Left lung (tissue), 10 donors: ENCODE measurements around the gene INPPL1. TPM values are rescaled to one million over a fixed set of nuclear protein-coding genes. Genes with fewer than 3 reads are reported as not detected.

Source experiments
- ATAC-seq: fragments of 200-7000 bp; cut with Tn5 transposase; one replicate; pipeline ENCODE4 v1.9.1; 2020; ENCODE audit warnings: moderate library complexity
- DNase-seq, 4 donors: peaks; one replicate each; pipeline ENCODE4 v3.0.0-alpha.2; 2013 to 2020
- H3K27ac ChIP-seq, 2 donors: fragments of 200-600 bp; sonication (generic) in 1 of 2; one replicate each; pipeline versions ENCODE4 v1.5.0 to v1.8.0; 2020 to 2021
- H3K27me3 ChIP-seq, 2 donors: fragments of 200-600 bp; sonication (generic) in 1 of 2; one replicate each; pipeline versions ENCODE4 v1.5.0 to v1.8.0; 2020 to 2021
- H3K36me3 ChIP-seq, 2 donors: fragments of 200-600 bp; sonication (generic) in 1 of 2; one replicate each; pipeline versions ENCODE4 v1.5.0 to v1.8.0; 2020 to 2021
- H3K4me1 ChIP-seq, 2 donors: fragments of 200-600 bp; one replicate each; pipeline ENCODE4 v1.8.0; 2021
- H3K4me3 ChIP-seq, 2 donors: fragments of 200-600 bp; sonication (generic) in 1 of 2; one replicate each; pipeline versions ENCODE4 v1.5.0 to v1.8.0; 2020 to 2021; ENCODE audit warnings: mild to moderate bottlenecking in 1 of 2
- H3K9me3 ChIP-seq, 2 donors: fragments of 200-600 bp; sonication (generic) in 1 of 2; one replicate each; pipeline versions ENCODE4 v1.5.0 to v1.8.0; 2020 to 2021
- intact Hi-C, 2 donors: fragments of 100-400 bp; cut with DNase I; formaldehyde crosslinking; loops; one replicate each; pipeline versions ENCODE4 v1.11.2 to v1.14.2; 2022
- polyA plus RNA-seq, 6 donors: library from polyadenylated mRNA; unstranded; fragments of 120-200 nt; gene quantifications; one replicate each; pipeline ENCODE4 v1.2.1, GENCODE V29; 2013; ENCODE audit not compliant: insufficient read length in 6 of 6
- total RNA-seq, 2 donors: library from RNA; stranded (reverse); fragmentation: NEBNext Ultra II Directional; extraction: Animal tissue kit (Norgen Biotek cat#: 25700); gene quantifications; one replicate each; pipeline ENCODE4 v1.2.1, GENCODE V29; 2021
- TF ChIP-seq, protein P1 (sequence below), 2 donors: fragments of 200-600 bp; sonication (generic) in 1 of 2; IDR thresholded peaks; one replicate each; pipeline versions ENCODE4 v1.5.0 to v1.8.0; 2021; ENCODE audit warnings: antibody characterized with exemption in 2 of 2
- donor health status: DM: no; HTN: yes; CAD: no.
- donor health status: DM: no; HTN: no; CAD: no.

INPPL1 gene
- total and polyA plus RNA-seq, 8 donors, result 140 to 218 (median 165) TPM

- Histone ChIP-seq H3K27me3 (peaks cover 13 to 25% of the 10 kb centered on the region in 2 donors), H3K4me3 (no peak overlapping the region), H3K27ac (no peak overlapping the region), H3K4me1 (peaks cover 17 to 31% of the 10 kb centered on the region in 2 donors), H3K36me3 (peaks cover 1 to 77% of the 10 kb centered on the region in 2 donors), H3K9me3 (no peaks in the 10 kb centered on the region)
- DNase-seq, result no peak
- ATAC-seq, result no peak
- intact Hi-C loops, result no loop called here
- TF ChIP-seq, protein P1, sequence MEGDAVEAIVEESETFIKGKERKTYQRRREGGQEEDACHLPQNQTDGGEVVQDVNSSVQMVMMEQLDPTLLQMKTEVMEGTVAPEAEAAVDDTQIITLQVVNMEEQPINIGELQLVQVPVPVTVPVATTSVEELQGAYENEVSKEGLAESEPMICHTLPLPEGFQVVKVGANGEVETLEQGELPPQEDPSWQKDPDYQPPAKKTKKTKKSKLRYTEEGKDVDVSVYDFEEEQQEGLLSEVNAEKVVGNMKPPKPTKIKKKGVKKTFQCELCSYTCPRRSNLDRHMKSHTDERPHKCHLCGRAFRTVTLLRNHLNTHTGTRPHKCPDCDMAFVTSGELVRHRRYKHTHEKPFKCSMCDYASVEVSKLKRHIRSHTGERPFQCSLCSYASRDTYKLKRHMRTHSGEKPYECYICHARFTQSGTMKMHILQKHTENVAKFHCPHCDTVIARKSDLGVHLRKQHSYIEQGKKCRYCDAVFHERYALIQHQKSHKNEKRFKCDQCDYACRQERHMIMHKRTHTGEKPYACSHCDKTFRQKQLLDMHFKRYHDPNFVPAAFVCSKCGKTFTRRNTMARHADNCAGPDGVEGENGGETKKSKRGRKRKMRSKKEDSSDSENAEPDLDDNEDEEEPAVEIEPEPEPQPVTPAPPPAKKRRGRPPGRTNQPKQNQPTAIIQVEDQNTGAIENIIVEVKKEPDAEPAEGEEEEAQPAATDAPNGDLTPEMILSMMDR (IDR thresholded peaks at IDR 0.05), result no peak
These were observed 11.6 kb downstream of the INPPL1 start for GRCh38 chr11:72236083-72236697.

- ATAC-seq, result no peak
- no peaks in the 10 kb centered on the region for H3K9me3 ChIP-seq
- TF ChIP-seq, protein P1 (IDR thresholded peaks at IDR 0.05), result no peak
These were observed 12.2 kb downstream of the INPPL1 start for GRCh38 chr11:72236774-72237111.

DNA sequence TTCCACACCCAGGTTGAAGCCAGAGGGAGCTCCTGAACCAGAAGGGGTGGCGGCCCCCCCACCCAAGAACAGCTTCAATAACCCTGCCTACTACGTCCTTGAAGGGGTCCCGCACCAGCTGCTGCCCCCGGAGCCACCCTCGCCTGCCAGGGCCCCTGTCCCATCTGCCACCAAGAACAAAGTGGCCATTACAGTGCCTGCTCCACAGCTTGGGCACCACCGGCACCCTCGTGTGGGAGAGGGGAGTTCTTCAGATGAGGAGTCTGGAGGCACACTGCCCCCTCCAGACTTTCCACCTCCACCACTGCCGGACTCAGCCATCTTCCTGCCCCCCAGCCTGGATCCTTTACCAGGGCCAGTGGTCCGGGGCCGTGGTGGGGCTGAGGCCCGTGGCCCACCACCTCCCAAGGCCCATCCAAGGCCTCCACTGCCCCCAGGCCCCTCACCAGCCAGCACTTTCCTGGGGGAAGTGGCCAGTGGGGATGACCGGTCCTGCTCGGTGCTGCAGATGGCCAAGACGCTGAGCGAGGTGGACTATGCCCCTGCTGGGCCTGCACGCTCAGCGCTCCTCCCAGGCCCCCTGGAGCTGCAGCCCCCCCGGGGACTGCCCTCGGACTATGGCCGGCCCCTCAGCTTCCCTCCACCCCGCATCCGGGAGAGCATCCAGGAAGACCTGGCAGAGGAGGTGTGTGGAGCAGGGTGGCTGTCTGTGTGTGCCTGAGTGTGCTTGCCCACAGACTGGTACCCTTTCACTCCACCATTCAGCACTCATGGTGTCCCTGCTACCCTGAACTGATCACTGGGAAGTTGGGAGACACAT, 12.8 kb downstream of the INPPL1 start:
- peaks cover 0 to 66% of the 10 kb centered on the region in 2 donors for H3K36me3 ChIP-seq
- intact Hi-C loops, result no loop called here

More at GRCh38 chr11:72236774-72237111, 12.2 kb downstream of the INPPL1 start:
- intact Hi-C loops, result no loop called here
- Histone ChIP-seq H3K36me3 (peaks cover 0 to 72% of the 10 kb centered on the region in 2 donors), H3K4me3 (no peak overlapping the region), H3K4me1 (peaks cover 17 to 31% of the 10 kb centered on the region in 2 donors), H3K27me3 (peaks cover 17 to 31% of the 10 kb centered on the region in 2 donors), H3K27ac (no peak overlapping the region)
- DNase-seq, result no peak

GRCh38 chr11:72238040-72238450, 13.5 kb downstream of the INPPL1 start:
- ATAC-seq, result peak; percentile 80
- peak in 3 of 4 donors; percentile 65 to 87 (median 78) for DNase-seq
- Histone ChIP-seq H3K27ac (no peak overlapping the region), H3K9me3 (no peaks in the 10 kb centered on the region), H3K4me3 (no peak overlapping the region), H3K27me3 (peaks cover 29 to 44% of the 10 kb centered on the region in 2 donors), H3K4me1 (peaks cover 17 to 31% of the 10 kb centered on the region in 2 donors), H3K36me3 (peaks cover 0 to 59% of the 10 kb centered on the region in 2 donors)
- intact Hi-C loops, result no loop called here
- TF ChIP-seq, protein P1 (IDR thresholded peaks at IDR 0.05), result peak; percentile 52 to 74

More for the DNA sequence above, 12.8 kb downstream of the INPPL1 start:
- peaks cover 17 to 31% of the 10 kb centered on the region in 2 donors for H3K4me1 ChIP-seq
- ATAC-seq (peak; percentile 6), DNase-seq (no peak)
- no peaks in the 10 kb centered on the region for H3K9me3 ChIP-seq
- no peak overlapping the region for H3K4me3 ChIP-seq
- H3K27me3 ChIP-seq, result peaks cover 22 to 36% of the 10 kb centered on the region in 2 donors
- TF ChIP-seq, protein P1 (IDR thresholded peaks at IDR 0.05), result no peak
- H3K27ac ChIP-seq, result no peak overlapping the region
